ENCODE data around the gene TPST2.
"Not testable (repeated sequence)": the region's sequence is repeated elsewhere in the genome, so short reads cannot be mapped to it uniquely, and the experiment has no call there.

DNA sequence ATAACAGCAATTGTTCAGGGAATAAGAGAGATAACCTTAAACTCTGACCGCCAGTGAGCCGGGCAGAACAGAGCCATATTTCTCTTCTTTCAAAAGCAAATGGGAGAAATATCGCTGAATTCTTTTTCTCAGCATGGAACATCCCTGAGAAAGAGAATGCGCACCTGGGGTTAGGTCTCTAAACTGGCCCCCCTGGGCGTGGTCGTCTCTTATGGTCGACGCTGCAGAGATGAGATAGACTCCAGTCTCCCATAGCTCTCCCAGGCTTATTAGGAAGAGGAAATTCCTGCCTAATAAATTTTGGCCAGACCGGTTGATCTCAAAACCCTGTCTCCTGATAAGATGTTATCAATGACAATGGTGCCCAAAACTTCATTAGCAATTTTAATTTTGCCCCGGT is 23.8 kb upstream of the TPST2 start:
- TF ChIP-seq, protein P1, sequence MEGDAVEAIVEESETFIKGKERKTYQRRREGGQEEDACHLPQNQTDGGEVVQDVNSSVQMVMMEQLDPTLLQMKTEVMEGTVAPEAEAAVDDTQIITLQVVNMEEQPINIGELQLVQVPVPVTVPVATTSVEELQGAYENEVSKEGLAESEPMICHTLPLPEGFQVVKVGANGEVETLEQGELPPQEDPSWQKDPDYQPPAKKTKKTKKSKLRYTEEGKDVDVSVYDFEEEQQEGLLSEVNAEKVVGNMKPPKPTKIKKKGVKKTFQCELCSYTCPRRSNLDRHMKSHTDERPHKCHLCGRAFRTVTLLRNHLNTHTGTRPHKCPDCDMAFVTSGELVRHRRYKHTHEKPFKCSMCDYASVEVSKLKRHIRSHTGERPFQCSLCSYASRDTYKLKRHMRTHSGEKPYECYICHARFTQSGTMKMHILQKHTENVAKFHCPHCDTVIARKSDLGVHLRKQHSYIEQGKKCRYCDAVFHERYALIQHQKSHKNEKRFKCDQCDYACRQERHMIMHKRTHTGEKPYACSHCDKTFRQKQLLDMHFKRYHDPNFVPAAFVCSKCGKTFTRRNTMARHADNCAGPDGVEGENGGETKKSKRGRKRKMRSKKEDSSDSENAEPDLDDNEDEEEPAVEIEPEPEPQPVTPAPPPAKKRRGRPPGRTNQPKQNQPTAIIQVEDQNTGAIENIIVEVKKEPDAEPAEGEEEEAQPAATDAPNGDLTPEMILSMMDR (conservative IDR thresholded peaks at IDR 0.05; ENCODE audit: low read depth, low read length) = not testable (repeated sequence)
- not testable (repeated sequence) for TF ChIP-seq EZH2 (IDR thresholded peaks at IDR 0.05; ENCODE audit: borderline replicate concordance, low read depth, low read length, poor library complexity, severe bottlenecking)

All from A673 (cell line).